Measurements from ENCODE around the gene CRYBB3.

The CRYBB3 gene

DNA sequence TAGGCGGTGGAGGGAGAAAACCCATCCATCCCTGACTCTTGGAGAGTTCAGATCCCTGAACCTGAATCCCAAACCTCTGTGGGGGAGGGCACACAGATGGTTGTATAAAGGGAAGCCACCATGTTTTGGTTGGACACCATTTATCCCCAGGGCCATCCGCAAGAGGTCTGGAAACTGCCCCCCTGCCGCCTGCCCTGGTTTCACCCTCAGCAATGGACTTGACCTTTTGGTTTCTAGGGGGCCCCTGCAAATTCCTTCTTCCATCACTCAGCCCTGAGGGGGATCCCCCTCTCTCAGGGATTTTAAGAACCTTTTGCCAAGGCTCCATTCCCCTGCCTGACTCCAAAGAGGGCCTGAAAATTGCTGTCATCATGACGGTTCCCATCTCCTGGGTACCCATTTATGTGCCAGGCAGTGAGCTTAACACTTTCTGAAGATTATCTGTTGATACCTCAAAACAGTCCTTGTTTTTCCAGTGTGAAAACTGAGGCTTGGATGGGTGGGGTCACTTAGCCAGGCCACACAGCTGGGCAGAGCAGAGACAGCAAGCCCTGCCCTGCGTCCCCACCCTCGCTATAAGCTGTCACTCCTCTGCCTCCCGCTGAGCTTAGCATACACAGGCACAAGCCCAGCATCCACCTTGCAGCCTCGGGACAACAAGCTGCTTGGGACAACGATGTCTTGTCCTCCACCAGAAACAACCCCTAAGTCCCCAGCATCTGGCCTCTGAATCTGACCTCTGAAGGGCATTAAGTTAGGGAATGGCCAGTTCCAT is 33.2 kb upstream of the CRYBB3 start:
- FAIRE-seq (no peak), DNase-seq (ENCODE audit: insufficient read length) (no peak)
- TF ChIP-seq POLR2AphosphoS5 (IDR thresholded peaks at IDR 0.05; ENCODE audit: low read depth, low read length) (no peak), TAF1 (IDR thresholded peaks at IDR 0.05; ENCODE audit: borderline replicate concordance, low read depth, low read length) (no peak), POLR2A (IDR thresholded peaks at IDR 0.05; ENCODE audit: low read depth, low read length) (no peak)

DNA sequence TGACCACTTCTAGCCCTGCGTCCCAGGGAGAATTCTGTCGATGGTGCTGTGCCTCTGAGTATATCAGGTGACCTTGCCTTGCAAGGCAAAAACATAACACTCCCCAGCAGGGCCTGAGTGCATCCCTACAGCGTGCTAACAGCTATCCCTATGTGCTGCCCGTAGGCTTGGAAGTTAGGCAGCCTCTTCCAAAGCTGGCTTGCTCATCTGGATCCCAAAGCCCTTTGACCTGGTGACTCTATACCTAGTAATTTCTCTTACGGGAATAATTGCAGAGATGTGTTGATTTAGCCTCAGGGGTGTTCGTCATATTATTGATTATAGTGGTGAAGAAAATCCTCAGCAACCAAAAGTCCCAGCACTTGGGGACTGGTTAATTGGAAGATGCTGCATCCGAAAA is 32.6 kb upstream of the CRYBB3 start:
- FAIRE-seq: no peak
- no peak for TF ChIP-seq POLR2A (IDR thresholded peaks at IDR 0.05; ENCODE audit: low read depth, low read length)
- no peak for TF ChIP-seq POLR2AphosphoS5 (IDR thresholded peaks at IDR 0.05; ENCODE audit: low read depth, low read length)
- TF ChIP-seq TAF1 (IDR thresholded peaks at IDR 0.05; ENCODE audit: borderline replicate concordance, low read depth, low read length): no peak
- no peak for DNase-seq (ENCODE audit: insufficient read length)

DNA sequence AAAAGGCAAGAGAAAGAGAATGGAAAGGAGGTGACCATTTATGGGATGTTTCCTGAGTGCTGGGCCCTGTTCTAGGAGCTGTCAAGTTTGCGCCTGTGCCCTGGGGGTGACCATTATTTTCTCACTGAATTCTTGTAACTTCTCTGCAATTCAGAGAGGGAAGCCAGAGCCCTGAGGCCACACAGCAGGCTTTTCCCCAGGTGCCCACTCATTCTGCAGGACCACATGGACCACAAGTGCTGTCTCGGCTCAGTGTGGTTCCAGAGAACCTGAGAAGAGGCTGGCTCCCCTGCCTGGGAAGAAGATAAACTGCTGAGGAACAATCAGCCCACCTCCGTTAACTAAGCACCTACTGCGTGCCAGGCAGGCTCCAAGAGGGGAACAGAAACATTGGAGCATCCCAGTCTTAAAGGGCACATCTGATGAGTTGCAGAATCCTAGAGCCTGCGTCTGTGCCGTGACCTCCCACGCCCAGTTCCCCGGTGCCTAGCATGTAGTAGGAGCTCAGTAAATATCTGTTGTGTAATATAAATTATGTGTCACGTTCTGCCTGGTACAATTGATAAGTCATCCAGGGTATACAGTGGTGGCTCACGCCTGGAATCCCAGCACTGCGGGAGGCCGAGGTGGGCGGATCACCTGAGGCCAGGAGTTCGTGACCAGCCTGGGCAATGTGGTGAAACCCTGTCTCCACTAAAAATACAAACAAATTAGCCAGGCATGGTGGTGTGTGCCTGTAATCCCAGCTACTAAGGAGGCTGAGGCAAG is 31.6 kb upstream of the CRYBB3 start:
- TF ChIP-seq TAF1 (IDR thresholded peaks at IDR 0.05; ENCODE audit: borderline replicate concordance, low read depth, low read length) (no peak), POLR2AphosphoS5 (IDR thresholded peaks at IDR 0.05; ENCODE audit: low read depth, low read length) (no peak), POLR2A (IDR thresholded peaks at IDR 0.05; ENCODE audit: low read depth, low read length) (no peak)
- no peak for FAIRE-seq

DNA sequence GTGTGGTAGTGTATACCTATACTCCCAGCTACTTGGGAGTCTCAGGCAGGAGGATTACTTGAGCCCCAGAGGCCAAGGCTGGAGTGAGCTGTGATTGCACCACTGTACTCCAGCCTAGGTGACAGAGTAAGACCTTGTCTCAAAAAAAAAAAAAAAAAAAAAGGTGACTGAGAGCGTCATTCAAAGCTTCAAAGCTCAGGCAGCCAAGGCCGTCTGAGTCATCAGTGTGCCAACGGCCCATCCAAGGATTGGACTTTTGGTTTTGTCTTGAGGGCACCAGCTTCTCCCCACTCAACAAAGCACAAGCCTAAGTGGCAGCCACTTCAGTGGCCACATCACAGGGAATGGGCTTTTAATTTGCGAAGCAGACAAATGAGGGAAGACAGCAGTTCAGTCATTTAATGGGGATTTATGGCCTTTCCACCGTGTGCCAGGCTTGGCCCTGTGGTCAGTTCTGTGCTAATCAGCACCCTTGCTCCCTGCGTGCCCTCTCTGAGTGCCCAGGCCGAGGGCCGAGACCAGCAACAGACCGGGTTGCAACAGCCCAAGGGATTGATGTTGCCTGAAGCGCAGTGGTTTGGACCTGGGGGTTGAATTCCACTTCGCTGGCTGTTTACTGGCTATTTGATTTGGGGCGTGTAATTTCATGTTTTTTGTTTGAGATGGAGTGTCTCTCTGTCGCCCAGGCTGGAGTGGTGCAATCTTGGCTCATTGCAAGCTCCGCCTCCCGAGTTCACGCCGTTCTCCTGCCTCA is 30.2 kb upstream of the CRYBB3 start:
- no peak for DNase-seq (ENCODE audit: insufficient read length)
- no peak for FAIRE-seq
- TF ChIP-seq TAF1 (IDR thresholded peaks at IDR 0.05; ENCODE audit: borderline replicate concordance, low read depth, low read length) (no peak), POLR2A (IDR thresholded peaks at IDR 0.05; ENCODE audit: low read depth, low read length) (no peak)

More for the DNA sequence above, 31.6 kb upstream of the CRYBB3 start:
- no peak for DNase-seq (ENCODE audit: insufficient read length)

DNA sequence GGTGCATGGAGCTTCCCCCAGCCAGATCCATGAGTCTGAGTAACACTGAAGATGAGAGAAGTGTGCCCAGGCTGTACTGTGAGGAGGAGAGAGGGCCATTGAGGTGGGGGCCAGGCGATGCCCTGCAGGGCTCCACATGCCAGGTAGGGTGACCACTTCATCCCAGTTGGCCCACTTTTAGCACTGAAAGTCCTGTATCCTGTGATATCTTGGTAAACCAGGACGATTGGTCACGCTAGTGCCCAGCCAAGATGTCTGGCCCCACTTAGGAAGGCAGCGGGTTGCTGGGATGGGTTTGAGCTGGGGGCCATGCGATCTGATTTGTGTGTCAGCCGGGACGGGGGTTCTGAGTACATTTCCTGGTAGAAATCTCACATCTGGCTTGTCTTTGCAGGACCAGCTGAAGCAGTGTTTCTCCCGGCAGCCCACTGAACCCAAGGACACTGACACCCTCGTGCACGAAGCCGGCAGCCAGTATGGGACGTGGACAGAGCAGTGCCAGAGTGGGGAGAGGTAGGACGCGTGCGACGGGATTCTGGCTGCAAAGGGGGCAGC is 29.2 kb upstream of the CRYBB3 start:
- DNase-seq (ENCODE audit: insufficient read length) (no peak), FAIRE-seq (no peak)
- TF ChIP-seq POLR2A (IDR thresholded peaks at IDR 0.05; ENCODE audit: low read depth, low read length) (no peak), TAF1 (IDR thresholded peaks at IDR 0.05; ENCODE audit: borderline replicate concordance, low read depth, low read length) (no peak), POLR2AphosphoS5 (IDR thresholded peaks at IDR 0.05; ENCODE audit: low read depth, low read length) (no peak)

DNA sequence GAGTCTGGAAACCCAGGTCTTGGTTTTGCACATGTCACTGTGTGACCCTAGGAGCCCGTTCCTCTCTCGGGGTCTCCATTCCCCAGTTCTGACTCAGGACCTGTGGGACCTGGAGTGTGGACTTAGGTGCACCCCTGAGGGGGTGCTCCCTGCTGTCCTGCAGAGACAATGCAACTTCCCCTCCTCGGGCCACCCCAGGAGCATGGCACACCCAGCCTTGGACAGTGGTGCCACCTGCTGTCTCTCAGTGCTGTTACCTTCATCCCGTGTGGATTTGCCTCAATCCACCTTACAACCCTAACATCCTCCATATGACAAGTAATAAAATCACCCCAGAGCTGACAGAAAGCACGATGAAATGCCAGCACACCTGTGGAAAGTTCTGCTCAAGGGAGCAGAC is 27.5 kb upstream of the CRYBB3 start:
- FAIRE-seq (no peak), DNase-seq (ENCODE audit: insufficient read length) (no peak)
- TF ChIP-seq POLR2AphosphoS5 (IDR thresholded peaks at IDR 0.05; ENCODE audit: low read depth, low read length) (no peak), TAF1 (IDR thresholded peaks at IDR 0.05; ENCODE audit: borderline replicate concordance, low read depth, low read length) (no peak), POLR2A (IDR thresholded peaks at IDR 0.05; ENCODE audit: low read depth, low read length) (no peak)

DNA sequence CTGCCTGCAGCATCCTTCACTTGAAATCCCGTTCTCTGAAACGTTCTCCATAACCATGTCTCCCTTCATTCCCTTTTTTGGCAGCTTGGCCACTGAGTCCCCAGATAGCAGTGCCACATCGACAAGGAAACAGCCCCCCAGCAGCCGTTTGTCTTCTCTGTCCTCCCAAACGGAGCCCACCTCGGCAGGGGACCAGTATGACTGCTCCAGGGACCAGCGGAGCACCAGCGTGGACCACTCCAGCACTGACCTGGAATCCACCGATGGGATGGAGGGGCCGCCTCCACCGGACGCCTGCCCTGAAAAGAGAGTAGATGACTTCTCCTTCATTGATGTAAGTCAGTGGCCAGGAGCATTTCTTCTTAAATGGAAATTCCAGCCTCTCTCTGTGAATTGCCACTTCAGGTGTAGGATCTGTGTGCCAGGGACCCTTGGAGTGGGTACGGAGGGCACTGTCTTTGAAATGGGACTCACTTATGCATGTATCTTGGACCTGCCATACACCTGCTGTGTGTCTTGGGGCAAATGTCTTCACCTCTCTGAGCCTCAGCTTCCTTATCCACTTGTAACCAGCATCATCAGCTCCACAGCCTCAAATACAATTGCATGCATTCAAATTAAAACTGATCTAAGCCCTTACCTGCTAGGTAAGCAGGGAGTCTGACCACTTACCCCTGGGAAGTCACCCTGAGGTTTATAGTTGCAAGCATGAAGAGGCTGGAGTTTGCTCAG is 25.3 kb upstream of the CRYBB3 start:
- FAIRE-seq (no peak), DNase-seq (ENCODE audit: insufficient read length) (no peak)
- no peak for TF ChIP-seq POLR2AphosphoS5 (IDR thresholded peaks at IDR 0.05; ENCODE audit: low read depth, low read length)
- no peak for TF ChIP-seq POLR2A (IDR thresholded peaks at IDR 0.05; ENCODE audit: low read depth, low read length)
- no peak for TF ChIP-seq TAF1 (IDR thresholded peaks at IDR 0.05; ENCODE audit: borderline replicate concordance, low read depth, low read length)

DNA sequence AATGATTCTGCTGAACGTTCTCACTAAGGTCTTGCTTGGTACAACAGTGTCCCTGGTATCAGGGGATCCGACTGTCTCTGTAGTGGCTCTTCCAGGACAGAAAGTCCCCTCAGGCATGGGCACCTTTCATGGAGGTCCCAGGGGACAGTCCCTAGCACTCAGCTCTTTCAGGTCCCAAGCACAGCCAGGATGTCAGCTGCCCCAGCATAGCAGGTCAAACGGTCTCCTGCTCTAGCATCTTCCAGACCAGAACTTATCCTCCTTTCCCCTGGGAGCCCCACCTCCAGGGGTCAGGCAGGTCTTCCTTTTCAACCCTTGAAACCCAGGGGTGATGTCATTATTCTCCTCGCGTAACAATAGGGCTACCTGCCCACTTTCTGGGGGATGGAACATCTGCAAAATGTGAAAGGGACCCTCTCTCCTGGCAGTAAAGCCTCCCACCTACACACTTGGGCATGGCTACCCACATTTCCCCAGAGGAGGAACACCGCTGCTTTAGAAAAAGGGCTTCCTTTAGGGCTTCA is 24.7 kb upstream of the CRYBB3 start:
- no peak for FAIRE-seq
- no peak for TF ChIP-seq POLR2AphosphoS5 (IDR thresholded peaks at IDR 0.05; ENCODE audit: low read depth, low read length)
- TF ChIP-seq TAF1 (IDR thresholded peaks at IDR 0.05; ENCODE audit: borderline replicate concordance, low read depth, low read length): no peak
- TF ChIP-seq POLR2A (IDR thresholded peaks at IDR 0.05; ENCODE audit: low read depth, low read length): no peak
- no peak for DNase-seq (ENCODE audit: insufficient read length)

DNA sequence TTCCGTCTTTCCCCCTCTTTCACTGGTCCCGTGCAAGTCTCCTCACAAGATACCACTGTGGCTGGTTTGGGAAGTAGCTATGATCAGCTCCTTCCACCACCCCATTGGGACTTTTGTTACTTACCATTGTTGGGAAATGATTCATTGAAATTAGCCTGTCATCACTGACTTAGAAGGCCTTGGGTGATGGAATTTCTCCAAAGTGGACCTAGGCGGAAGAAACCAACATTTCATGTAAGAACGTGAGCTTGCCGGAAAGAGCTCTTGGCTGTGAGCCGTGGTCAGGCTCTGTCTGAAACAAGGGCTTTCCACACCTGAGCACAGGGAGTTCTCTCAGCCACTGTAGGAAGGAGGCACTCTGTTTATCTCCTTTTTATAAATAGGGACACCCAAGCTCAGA is 23.5 kb upstream of the CRYBB3 start:
- DNase-seq (ENCODE audit: insufficient read length): no peak
- FAIRE-seq: no peak
- TF ChIP-seq POLR2A (IDR thresholded peaks at IDR 0.05; ENCODE audit: low read depth, low read length) (no peak), POLR2AphosphoS5 (IDR thresholded peaks at IDR 0.05; ENCODE audit: low read depth, low read length) (no peak), TAF1 (IDR thresholded peaks at IDR 0.05; ENCODE audit: borderline replicate concordance, low read depth, low read length) (no peak)

DNA sequence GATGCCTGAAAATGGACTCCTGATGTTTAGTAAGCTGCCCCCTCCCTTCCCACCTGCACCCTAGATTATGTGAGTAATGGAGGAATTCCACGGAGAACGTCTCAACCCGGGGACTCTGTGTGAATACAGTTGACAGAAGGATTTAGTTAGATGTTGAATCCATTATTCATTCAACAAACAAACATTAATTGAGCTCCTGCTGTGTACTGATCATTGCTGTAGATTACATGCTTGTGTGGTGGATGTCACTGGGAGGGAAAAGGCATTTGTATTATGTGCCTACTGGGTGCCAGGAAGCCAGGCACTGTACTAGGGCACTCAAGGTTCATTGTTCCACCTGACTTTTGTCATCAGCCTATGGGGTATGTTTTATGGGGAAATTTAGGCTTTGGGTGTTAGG is 22.9 kb upstream of the CRYBB3 start:
- no peak for FAIRE-seq
- TF ChIP-seq POLR2AphosphoS5 (IDR thresholded peaks at IDR 0.05; ENCODE audit: low read depth, low read length) (no peak), POLR2A (IDR thresholded peaks at IDR 0.05; ENCODE audit: low read depth, low read length) (no peak), TAF1 (IDR thresholded peaks at IDR 0.05; ENCODE audit: borderline replicate concordance, low read depth, low read length) (no peak)
- DNase-seq (ENCODE audit: insufficient read length): no peak
